ENCODE measurements around the gene BCKDHA.

DNA sequence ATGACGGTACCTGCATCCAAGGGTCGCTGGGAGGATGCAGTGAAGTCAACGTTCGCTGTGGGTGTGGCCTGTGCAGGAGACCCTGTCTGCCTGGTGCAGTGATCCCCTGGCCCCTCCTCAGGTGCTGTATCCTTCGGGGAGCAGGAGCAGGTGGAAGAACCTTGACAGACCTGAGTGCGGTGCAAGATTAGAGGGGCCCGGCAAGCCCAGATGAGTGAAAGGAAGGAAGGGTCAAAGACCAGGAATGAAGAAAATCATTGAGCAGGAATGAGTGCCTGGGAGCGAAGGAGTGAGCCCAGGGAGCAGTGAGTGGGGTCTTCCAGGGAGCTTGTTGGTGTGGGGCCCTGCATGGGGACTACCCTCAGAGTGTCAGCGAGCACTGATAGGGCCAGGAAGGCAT is 16.8 kb downstream of the BCKDHA start:
- TF ChIP-seq, protein P1, sequence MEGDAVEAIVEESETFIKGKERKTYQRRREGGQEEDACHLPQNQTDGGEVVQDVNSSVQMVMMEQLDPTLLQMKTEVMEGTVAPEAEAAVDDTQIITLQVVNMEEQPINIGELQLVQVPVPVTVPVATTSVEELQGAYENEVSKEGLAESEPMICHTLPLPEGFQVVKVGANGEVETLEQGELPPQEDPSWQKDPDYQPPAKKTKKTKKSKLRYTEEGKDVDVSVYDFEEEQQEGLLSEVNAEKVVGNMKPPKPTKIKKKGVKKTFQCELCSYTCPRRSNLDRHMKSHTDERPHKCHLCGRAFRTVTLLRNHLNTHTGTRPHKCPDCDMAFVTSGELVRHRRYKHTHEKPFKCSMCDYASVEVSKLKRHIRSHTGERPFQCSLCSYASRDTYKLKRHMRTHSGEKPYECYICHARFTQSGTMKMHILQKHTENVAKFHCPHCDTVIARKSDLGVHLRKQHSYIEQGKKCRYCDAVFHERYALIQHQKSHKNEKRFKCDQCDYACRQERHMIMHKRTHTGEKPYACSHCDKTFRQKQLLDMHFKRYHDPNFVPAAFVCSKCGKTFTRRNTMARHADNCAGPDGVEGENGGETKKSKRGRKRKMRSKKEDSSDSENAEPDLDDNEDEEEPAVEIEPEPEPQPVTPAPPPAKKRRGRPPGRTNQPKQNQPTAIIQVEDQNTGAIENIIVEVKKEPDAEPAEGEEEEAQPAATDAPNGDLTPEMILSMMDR (IDR thresholded peaks at IDR 0.05 in 2 of 3, conservative IDR thresholded peaks at IDR 0.05 in 1 of 3; ENCODE audit: insufficient read depth in 2 of 3, low read depth in 1 of 3, low read length in 3 of 3), result no peak
- TF ChIP-seq, protein P2, sequence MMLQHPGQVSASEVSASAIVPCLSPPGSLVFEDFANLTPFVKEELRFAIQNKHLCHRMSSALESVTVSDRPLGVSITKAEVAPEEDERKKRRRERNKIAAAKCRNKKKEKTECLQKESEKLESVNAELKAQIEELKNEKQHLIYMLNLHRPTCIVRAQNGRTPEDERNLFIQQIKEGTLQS (IDR thresholded peaks at IDR 0.05), result no peak
- TF ChIP-seq, protein P2 (CRISPR knock-in tag; conservative IDR thresholded peaks at IDR 0.05), result no peak
- TF ChIP-seq PRPF4 (IDR thresholded peaks at IDR 0.05; ENCODE audit: insufficient read depth, low read depth, low read length, poor library complexity, severe bottlenecking), result no peak

All from K562 (cell line).